GM18517 (cell line): ENCODE data around the gene ANKDD1A.
A peak's percentile ranks its signal among the peaks of the same experiment; 100 is the strongest.

Experiments
- ATAC-seq: cut with Tn5 transposase; IDR thresholded peaks from one replicate; pipeline ENCODE4 v1.9.1; 2021; ENCODE audit warnings: mild to moderate bottlenecking, moderate library complexity; ENCODE audit not compliant: unreplicated experiment

The ANKDD1A gene

GRCh38 chr15:64959128-64959527 lies 47.4 kb downstream of the ANKDD1A start:
- no peak for ATAC-seq

GRCh38 chr15:64960153-64960552 lies 48.5 kb downstream of the ANKDD1A start:
- ATAC-seq, result no peak

GRCh38 chr15:64961013-64961412 lies 49.3 kb downstream of the ANKDD1A start:
- ATAC-seq, result no peak

GRCh38 chr15:64969401-64969800 lies 57.7 kb downstream of the ANKDD1A start:
- no peak for ATAC-seq

- no peak for ATAC-seq
Observed at GRCh38 chr15:64970698-64971097, 59.0 kb downstream of the ANKDD1A start.

- ATAC-seq, result no peak
Observed at GRCh38 chr15:64975390-64975789, 63.7 kb downstream of the ANKDD1A start.

- no peak for ATAC-seq
Observed at GRCh38 chr15:64979252-64979710, 67.6 kb downstream of the ANKDD1A start.

- no peak for ATAC-seq
Observed at GRCh38 chr15:64981812-64982431, 70.2 kb downstream of the ANKDD1A start.

GRCh38 chr15:64982472-64982871 lies 70.8 kb downstream of the ANKDD1A start:
- ATAC-seq, result no peak

- no peak for ATAC-seq
Observed at GRCh38 chr15:64985366-64986033, 73.8 kb downstream of the ANKDD1A start.

GRCh38 chr15:64987136-64987535 lies 75.4 kb downstream of the ANKDD1A start:
- no peak for ATAC-seq

GRCh38 chr15:64989416-64990167 lies 77.9 kb downstream of the ANKDD1A start, which contains the start of gene SPG21:
SPG21 (minus strand) TSS chr15:64989914; CDS start chr15:64983569, 6,345 bp downstream.
- ATAC-seq, result peak; percentile 93

- ATAC-seq, result no peak
Observed at GRCh38 chr15:64990168-64990470, 78.4 kb downstream of the ANKDD1A start.

GRCh38 chr15:64991536-64992135 lies 79.9 kb downstream of the ANKDD1A start:
- ATAC-seq, result no peak

GRCh38 chr15:64993290-64993689 lies 81.6 kb downstream of the ANKDD1A start:
- ATAC-seq, result no peak

- ATAC-seq, result no peak
Observed at GRCh38 chr15:64997066-64997465, 85.4 kb downstream of the ANKDD1A start.

- no peak for ATAC-seq
Observed at GRCh38 chr15:64997745-64998375, 86.2 kb downstream of the ANKDD1A start.

- no peak for ATAC-seq
Observed at GRCh38 chr15:65004993-65005392, 93.3 kb downstream of the ANKDD1A start.

GRCh38 chr15:65006876-65007275 lies 95.2 kb downstream of the ANKDD1A start:
- ATAC-seq, result no peak
